GM19023 (cell line): ENCODE data around the gene ST6GAL1.
A peak's percentile ranks its signal among the peaks of the same experiment; 100 is the strongest.

Experiments
- ATAC-seq: cut with Tn5 transposase; IDR thresholded peaks from one replicate; pipeline ENCODE4 v1.9.1; 2021; ENCODE audit warnings: mild to moderate bottlenecking, moderate library complexity; ENCODE audit not compliant: unreplicated experiment

Gene ST6GAL1

GRCh38 chr3:186915806-186916796, 14.2 kb upstream of the ST6GAL1 start:
- no peak for ATAC-seq

GRCh38 chr3:186917512-186918312, 12.6 kb upstream of the ST6GAL1 start:
- ATAC-seq, result no peak

GRCh38 chr3:186920301-186920700, 10.0 kb upstream of the ST6GAL1 start:
- no peak for ATAC-seq

- no peak for ATAC-seq
Measured at GRCh38 chr3:186920796-186921195, 9.5 kb upstream of the ST6GAL1 start.

GRCh38 chr3:186921578-186921977, 8.7 kb upstream of the ST6GAL1 start:
- no peak for ATAC-seq

- ATAC-seq, result no peak
Measured at GRCh38 chr3:186922224-186922623, 8.1 kb upstream of the ST6GAL1 start.

GRCh38 chr3:186922790-186923189, 7.5 kb upstream of the ST6GAL1 start:
- ATAC-seq, result no peak

GRCh38 chr3:186923241-186923640, 7.1 kb upstream of the ST6GAL1 start:
- ATAC-seq, result no peak

GRCh38 chr3:186925826-186926225, 4.5 kb upstream of the ST6GAL1 start:
- no peak for ATAC-seq

GRCh38 chr3:186929186-186929585, 1.1 kb upstream of the ST6GAL1 start:
- no peak for ATAC-seq

GRCh38 chr3:186929685-186930084, 641 bp upstream of the ST6GAL1 start:
- no peak for ATAC-seq

GRCh38 chr3:186930641-186931531, 560 bp downstream of the ST6GAL1 start:
- peak; percentile 67 for ATAC-seq

GRCh38 chr3:186931532-186932280, 1.4 kb downstream of the ST6GAL1 start:
- ATAC-seq, result peak; percentile 24

GRCh38 chr3:186932281-186933181, 2.2 kb downstream of the ST6GAL1 start:
- ATAC-seq, result no peak

- no peak for ATAC-seq
Measured at GRCh38 chr3:186933816-186934215, 3.5 kb downstream of the ST6GAL1 start.

- ATAC-seq, result no peak
Measured at GRCh38 chr3:186935133-186935532, 4.8 kb downstream of the ST6GAL1 start.

GRCh38 chr3:186937017-186937875, 6.9 kb downstream of the ST6GAL1 start:
- ATAC-seq, result no peak

- no peak for ATAC-seq
Measured at GRCh38 chr3:186938716-186939115, 8.4 kb downstream of the ST6GAL1 start.
